GM21723 (cell line): ENCODE measurements around the gene VPS29.
"Not testable (repeated sequence)": the region's sequence is repeated elsewhere in the genome, so short reads cannot be mapped to it uniquely, and the experiment has no call there.

Experiments used
- ATAC-seq: cut with Tn5 transposase; IDR thresholded peaks from one replicate; pipeline ENCODE4 v1.9.1; 2021; ENCODE audit warnings: mild to moderate bottlenecking, moderate library complexity; ENCODE audit not compliant: unreplicated experiment

The VPS29 gene

GRCh38 chr12:110528277-110528839 is 26.4 kb upstream of the VPS29 start:
- ATAC-seq: no peak

GRCh38 chr12:110520876-110521712 is 19.2 kb upstream of the VPS29 start:
- ATAC-seq: not testable (repeated sequence)

DNA sequence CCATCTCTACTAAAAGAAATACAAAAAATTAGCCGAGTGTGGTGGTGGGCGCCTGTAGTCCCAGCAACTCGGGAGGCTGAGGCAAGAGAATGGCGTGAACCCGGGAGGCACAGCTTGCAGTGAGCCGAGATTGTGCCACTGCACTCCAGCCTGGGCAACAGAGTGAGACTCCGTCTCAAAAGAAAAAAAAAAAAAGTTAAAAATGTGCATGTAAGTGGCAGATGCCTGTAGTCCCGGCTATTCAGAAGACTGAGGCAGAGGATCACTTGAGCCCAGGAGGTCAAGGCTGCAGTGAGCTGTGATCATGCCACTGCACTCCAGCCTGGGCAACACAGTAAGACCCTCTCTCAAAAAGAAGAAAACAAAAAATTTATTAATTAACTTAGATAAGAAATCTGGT is 16.1 kb upstream of the VPS29 start:
- ATAC-seq: not testable (repeated sequence)

DNA sequence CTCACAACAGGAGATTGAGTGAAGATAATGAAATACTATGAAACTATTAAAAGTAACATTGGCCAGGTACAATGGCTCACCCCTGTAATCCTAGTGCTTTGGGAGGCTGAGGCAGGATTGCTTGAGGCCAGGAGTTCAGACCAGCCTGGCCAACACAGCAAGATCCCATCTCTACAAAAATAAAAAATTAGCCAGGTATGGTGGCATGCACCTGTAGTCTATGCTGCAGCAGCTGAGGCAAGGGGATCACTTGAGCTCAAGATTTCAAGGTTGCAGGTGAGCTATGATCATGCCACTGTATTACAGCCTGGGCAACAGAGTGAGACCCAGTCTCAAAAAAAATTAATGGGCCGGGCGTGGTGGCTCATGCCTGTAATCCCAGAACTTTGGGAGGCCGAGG is 15.1 kb upstream of the VPS29 start:
- ATAC-seq: no peak

DNA sequence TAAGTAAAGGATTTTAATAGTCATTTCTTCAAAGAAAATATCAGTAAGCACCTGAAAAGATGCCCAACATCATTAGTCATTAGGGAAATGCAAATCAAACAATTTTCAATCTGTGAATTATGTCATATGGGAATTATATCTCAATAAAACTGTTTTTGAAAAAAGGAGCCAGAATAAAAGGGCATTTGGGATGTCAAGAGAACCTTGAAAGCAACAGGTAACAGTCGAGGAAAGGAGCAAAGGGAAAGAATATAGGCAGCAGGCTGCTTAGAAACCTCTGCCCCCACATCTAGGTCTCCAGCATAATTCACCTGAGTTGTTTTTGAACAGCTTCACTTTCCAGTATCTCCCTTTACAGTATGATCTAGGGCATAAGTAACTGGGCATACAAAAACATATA is 12.5 kb upstream of the VPS29 start:
- ATAC-seq: no peak

GRCh38 chr12:110513842-110514241 is 11.9 kb upstream of the VPS29 start:
- no peak for ATAC-seq

GRCh38 chr12:110508071-110508586 is 6.2 kb upstream of the VPS29 start:
- ATAC-seq: no peak

DNA sequence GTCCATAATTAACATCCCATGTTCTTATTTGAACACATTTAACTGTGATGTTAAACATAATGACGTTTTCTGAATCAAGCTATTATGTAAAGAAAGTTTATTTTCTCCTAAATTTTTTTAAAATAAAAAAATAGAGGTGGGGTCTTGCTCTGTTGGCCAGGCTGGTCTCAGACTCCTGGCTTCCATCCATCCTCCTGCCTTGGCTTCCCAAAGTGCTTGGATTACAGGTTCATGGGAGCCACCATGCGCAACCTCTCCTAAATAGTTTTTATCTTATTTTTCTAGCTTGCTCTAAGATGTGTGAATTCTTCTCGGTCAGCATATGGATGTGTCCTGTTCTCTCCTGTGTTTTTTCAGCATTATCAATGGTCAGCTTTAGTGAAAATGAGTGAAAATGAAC is 3.4 kb upstream of the VPS29 start:
- no peak for ATAC-seq

DNA sequence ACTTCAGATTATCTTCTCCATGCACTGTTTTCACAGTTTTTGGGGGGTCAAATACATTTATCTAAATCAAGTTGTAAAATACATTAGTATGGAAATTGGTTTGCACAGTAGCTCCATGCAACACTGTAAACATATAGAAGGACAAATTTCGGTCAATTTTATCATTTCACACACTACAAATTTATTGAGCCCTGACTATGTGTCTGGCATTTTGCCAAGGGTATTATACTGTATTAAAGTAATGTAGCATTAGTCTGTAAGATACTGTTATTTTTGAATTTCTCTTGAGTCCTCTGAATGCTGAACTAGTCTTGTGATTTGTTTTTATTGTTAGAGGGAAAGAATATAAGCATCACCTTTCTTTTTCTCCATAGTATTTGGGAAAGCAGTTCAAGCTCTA is 1.5 kb upstream of the VPS29 start:
- ATAC-seq: no peak

GRCh38 chr12:110501399-110501751 is 536 bp downstream of the VPS29 start:
- ATAC-seq: peak; percentile 23

- ATAC-seq: no peak
Observed at GRCh38 chr12:110498984-110499706, 2.8 kb downstream of the VPS29 start.

- ATAC-seq: no peak
Observed at GRCh38 chr12:110475426-110475825, 26.5 kb downstream of the VPS29 start.

GRCh38 chr12:110468214-110469048 is 33.5 kb downstream of the VPS29 start, which contains the start of the genes FAM216A and GPN3:
FAM216A (plus strand) TSS chr12:110468845; CDS start chr12:110468876, 31 bp downstream.
GPN3 (minus strand) TSS chr12:110468257; CDS start chr12:110468203, 54 bp downstream.
- ATAC-seq: peak; percentile 63

DNA sequence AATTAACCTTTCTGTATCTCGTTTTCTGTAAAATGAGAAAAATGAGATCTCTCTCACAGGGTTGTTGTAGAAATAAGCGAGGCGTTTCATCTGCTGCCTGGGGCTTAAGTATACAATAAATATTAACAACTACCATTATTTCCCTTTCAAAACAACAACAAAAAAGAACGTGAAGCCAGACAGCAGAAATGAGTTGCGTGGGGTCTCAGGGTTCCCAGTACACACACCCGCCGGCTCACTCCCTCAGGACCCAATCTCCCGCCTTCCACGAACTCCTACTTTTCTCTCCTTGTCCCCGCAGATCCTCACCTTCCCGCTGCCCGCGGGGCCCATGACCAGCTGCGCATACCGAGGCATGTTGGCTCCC is 34.1 kb downstream of the VPS29 start:
- no peak for ATAC-seq

GRCh38 chr12:110466791-110467190 is 35.1 kb downstream of the VPS29 start:
- ATAC-seq: no peak

DNA sequence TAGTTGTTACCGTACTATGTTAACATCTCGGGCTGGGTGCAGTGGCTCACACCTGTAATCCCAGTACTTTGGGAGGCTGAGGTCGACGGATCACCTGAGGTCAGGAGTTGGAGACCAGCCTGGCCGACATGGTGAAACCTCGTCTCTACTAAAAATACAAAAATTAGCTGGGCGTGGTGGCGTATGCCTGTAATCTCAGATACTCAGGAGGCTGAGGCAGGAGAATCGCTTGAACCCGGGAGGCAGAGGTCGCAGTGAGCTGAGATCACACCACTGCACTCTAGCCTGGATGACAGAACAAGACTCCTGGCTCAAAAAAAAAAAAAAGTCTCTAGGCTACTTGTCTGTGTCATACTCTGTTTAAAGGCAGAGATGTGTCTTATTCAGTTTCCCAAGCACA is 36.1 kb downstream of the VPS29 start:
- not testable (repeated sequence) for ATAC-seq

GRCh38 chr12:110465024-110465423 is 36.9 kb downstream of the VPS29 start:
- ATAC-seq: no peak

DNA sequence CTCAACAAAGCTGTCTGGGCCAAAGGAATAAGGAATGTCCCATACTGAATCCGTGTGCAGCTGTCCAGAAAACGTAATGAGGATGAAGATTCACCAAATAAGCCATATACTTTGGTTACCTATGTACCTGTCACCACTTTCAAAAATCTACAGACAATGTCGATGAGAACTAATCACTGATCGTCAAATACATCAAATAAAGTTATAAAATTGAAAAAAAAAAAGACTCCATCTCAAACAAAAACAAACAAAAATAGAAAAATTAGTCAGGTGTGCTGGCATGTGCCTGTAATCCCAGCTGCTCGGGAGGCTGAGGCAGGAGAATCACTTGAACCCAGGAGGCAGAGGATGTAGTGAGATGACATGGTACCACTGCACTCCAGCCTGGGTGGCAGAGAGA is 40.7 kb downstream of the VPS29 start:
- ATAC-seq: not testable (repeated sequence)

DNA sequence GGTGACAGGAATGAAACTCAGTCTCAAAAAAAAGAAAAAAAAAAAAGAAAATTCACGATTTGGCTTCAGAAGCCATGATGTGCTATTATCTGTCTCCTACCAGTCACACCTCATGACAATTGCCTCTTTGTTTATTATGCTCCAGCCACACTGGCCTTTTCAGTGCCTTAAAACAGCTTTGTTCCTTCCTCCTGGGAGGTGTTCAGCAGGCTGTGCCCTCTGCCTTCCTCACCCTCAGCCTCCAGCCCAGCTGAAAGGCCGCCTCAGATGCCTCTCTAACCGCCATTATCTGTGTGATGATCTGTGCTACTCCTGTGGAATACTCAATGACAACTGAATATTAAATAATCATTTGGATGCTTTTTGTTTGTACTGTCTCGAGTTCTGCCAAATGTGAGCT is 43.2 kb downstream of the VPS29 start:
- no peak for ATAC-seq

DNA sequence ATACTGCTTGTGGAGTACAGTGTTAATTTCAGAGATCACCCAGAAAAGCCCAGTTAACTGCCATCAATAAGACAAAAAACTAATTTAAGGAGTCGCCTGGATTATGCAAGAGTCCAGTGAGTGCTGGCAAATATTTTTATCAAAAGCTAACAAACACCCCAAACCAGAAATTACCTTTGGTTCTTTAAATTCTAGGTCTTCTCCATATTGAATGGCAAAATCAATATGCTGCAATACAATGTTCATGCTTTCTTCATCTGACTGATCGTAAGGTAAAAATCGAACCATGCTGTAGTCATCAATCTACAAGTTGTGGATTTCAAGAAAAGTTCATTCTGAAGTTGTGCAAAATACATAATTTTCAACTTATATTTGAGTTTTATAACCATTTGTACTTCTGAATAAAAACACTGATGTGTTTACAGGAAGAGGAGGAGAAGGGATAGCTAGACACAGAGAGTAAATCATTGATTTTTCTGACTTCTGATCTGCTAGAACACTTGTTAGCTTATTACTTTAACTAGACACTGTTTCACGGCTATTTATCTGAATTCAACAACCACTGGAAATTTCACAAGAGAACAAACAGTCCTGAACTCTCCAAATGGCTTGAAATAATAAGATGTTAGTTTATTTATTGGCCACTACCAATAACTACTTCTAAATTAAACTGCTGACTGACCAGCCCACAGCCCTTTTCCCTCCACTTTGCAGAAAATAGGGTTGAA is 48.2 kb downstream of the VPS29 start:
- ATAC-seq: no peak
